HFF-Myc (cell line): ENCODE data around the gene SLIT1.
A peak's percentile ranks its signal among the peaks of the same experiment; 100 is the strongest.

Experiments
- DNase-seq: peaks from one replicate; pipeline ENCODE4 v3.0.0-alpha.2; 2011; ENCODE audit warnings: low read depth; ENCODE audit errors: extremely low read depth
- H3K4me3 ChIP-seq: replicated peaks from 2 replicates; pipeline ENCODE4 v1.5.1; 2011; ENCODE audit warnings: low read depth, mild to moderate bottlenecking, control low read depth, low read length
- CTCF ChIP-seq: IDR thresholded peaks from 2 replicates; pipeline ENCODE4 v1.5.1; 2012; ENCODE audit warnings: mild to moderate bottlenecking, low read depth, low read length, control low read depth; ENCODE audit errors: missing control alignments

Gene SLIT1

GRCh38 chr10:97195706-97196222 lies 10.0 kb upstream of the SLIT1 start:
- peak overlapping the region; percentile 35 for H3K4me3 ChIP-seq
- DNase-seq = no peak
- TF ChIP-seq CTCF = no peak

- no peak overlapping the region for H3K4me3 ChIP-seq
- DNase-seq = no peak
- TF ChIP-seq CTCF = no peak
Observed at GRCh38 chr10:97192952-97193435, 7.2 kb upstream of the SLIT1 start.

GRCh38 chr10:97190450-97190849 lies 4.7 kb upstream of the SLIT1 start:
- DNase-seq = no peak
- H3K4me3 ChIP-seq = no peak overlapping the region
- no peak for TF ChIP-seq CTCF

- H3K4me3 ChIP-seq = no peak overlapping the region
- no peak for DNase-seq
- TF ChIP-seq CTCF = no peak
Observed at GRCh38 chr10:97188261-97188711, 2.5 kb upstream of the SLIT1 start.

- TF ChIP-seq CTCF = no peak
- DNase-seq = no peak
- no peak overlapping the region for H3K4me3 ChIP-seq
Observed at GRCh38 chr10:97186911-97187310, 1.2 kb upstream of the SLIT1 start.

- DNase-seq = no peak
- H3K4me3 ChIP-seq = no peak overlapping the region
- no peak for TF ChIP-seq CTCF
Observed at GRCh38 chr10:97184971-97185325, 811 bp downstream of the SLIT1 start.

GRCh38 chr10:97183314-97183713 lies 2.4 kb downstream of the SLIT1 start:
- H3K4me3 ChIP-seq = no peak overlapping the region
- DNase-seq = no peak
- no peak for TF ChIP-seq CTCF
